ENCODE results near the gene NPAS2. TPM values are rescaled to one million over a fixed set of nuclear protein-coding genes. Genes with fewer than 3 reads are reported as not detected.

NPAS2 gene
- polyA plus RNA-seq, 1 donor: 20.4 TPM

GRCh38 chr2:100978582-100979191 is 158.7 kb downstream of the NPAS2 start:
- Histone ChIP-seq H3K36me3 (ENCODE audit: control insufficient read depth, insufficient read depth, low read length) (peaks cover 50% of the 10 kb centered on the region), H3K27ac (ENCODE audit: low read length) (no peak overlapping the region), H3K9me3 (ENCODE audit: control insufficient read depth, low read depth, low read length) (no peaks in the 10 kb centered on the region), H3K4me3 (ENCODE audit: low read length) (no peak overlapping the region), H3K27me3 (ENCODE audit: control insufficient read depth, insufficient read depth, low read length) (no peaks in the 10 kb centered on the region), H3K4me1 (ENCODE audit: control insufficient read depth, insufficient read depth, low read length) (peaks cover 9% of the 10 kb centered on the region)
- WGBS (ENCODE audit: insufficient coverage, low lambda C conversion rate): 75% methylated on average over 1 of the region's 16 CpGs
- no peak for DNase-seq

GRCh38 chr2:100980046-100980445 is 160.1 kb downstream of the NPAS2 start:
- H3K36me3 ChIP-seq (ENCODE audit: control insufficient read depth, insufficient read depth, low read length): peaks cover 44% of the 10 kb centered on the region
- no CpG with 5 or more reads among the region's 12 CpGs for WGBS (ENCODE audit: insufficient coverage, low lambda C conversion rate)

GRCh38 chr2:100981011-100981410 is 161.1 kb downstream of the NPAS2 start:
- H3K4me3 ChIP-seq (ENCODE audit: low read length): no peak overlapping the region
- H3K4me1 ChIP-seq (ENCODE audit: control insufficient read depth, insufficient read depth, low read length): peaks cover 9% of the 10 kb centered on the region
- peak in 1 of 2 donors; percentile 47 for DNase-seq
- H3K27me3 ChIP-seq (ENCODE audit: control insufficient read depth, insufficient read depth, low read length): no peaks in the 10 kb centered on the region
- no peaks in the 10 kb centered on the region for H3K9me3 ChIP-seq (ENCODE audit: control insufficient read depth, low read depth, low read length)
- H3K36me3 ChIP-seq (ENCODE audit: control insufficient read depth, insufficient read depth, low read length): peaks cover 34% of the 10 kb centered on the region
- WGBS (ENCODE audit: insufficient coverage, low lambda C conversion rate): 20% methylated on average over 1 of the region's 2 CpGs
- no peak overlapping the region for H3K27ac ChIP-seq (ENCODE audit: low read length)

More at GRCh38 chr2:100980046-100980445, 160.1 kb downstream of the NPAS2 start:
- H3K27me3 ChIP-seq (ENCODE audit: control insufficient read depth, insufficient read depth, low read length): no peaks in the 10 kb centered on the region
- no peak for DNase-seq
- no peak overlapping the region for H3K4me3 ChIP-seq (ENCODE audit: low read length)
- no peak overlapping the region for H3K27ac ChIP-seq (ENCODE audit: low read length)
- no peaks in the 10 kb centered on the region for H3K9me3 ChIP-seq (ENCODE audit: control insufficient read depth, low read depth, low read length)
- peaks cover 9% of the 10 kb centered on the region for H3K4me1 ChIP-seq (ENCODE audit: control insufficient read depth, insufficient read depth, low read length)

GRCh38 chr2:100982431-100982861 is 162.5 kb downstream of the NPAS2 start:
- H3K36me3 ChIP-seq (ENCODE audit: control insufficient read depth, insufficient read depth, low read length): peaks cover 24% of the 10 kb centered on the region
- WGBS (ENCODE audit: insufficient coverage, low lambda C conversion rate): no CpG with 5 or more reads among the region's 8 CpGs
- DNase-seq: no peak

GRCh38 chr2:100983201-100983600 is 163.3 kb downstream of the NPAS2 start:
- Histone ChIP-seq H3K36me3 (ENCODE audit: control insufficient read depth, insufficient read depth, low read length) (peaks cover 28% of the 10 kb centered on the region), H3K4me3 (ENCODE audit: low read length) (no peak overlapping the region), H3K27me3 (ENCODE audit: control insufficient read depth, insufficient read depth, low read length) (no peaks in the 10 kb centered on the region), H3K4me1 (ENCODE audit: control insufficient read depth, insufficient read depth, low read length) (peaks cover 9% of the 10 kb centered on the region), H3K27ac (ENCODE audit: low read length) (no peak overlapping the region), H3K9me3 (ENCODE audit: control insufficient read depth, low read depth, low read length) (no peaks in the 10 kb centered on the region)
- WGBS (ENCODE audit: insufficient coverage, low lambda C conversion rate): no CpG with 5 or more reads among the region's 12 CpGs
- DNase-seq: no peak

More at GRCh38 chr2:100982431-100982861, 162.5 kb downstream of the NPAS2 start:
- Histone ChIP-seq H3K4me3 (ENCODE audit: low read length) (no peak overlapping the region), H3K4me1 (ENCODE audit: control insufficient read depth, insufficient read depth, low read length) (peaks cover 9% of the 10 kb centered on the region), H3K9me3 (ENCODE audit: control insufficient read depth, low read depth, low read length) (no peaks in the 10 kb centered on the region), H3K27me3 (ENCODE audit: control insufficient read depth, insufficient read depth, low read length) (no peaks in the 10 kb centered on the region), H3K27ac (ENCODE audit: low read length) (no peak overlapping the region)

- 73% methylated on average over 3 of the region's 11 CpGs for WGBS (ENCODE audit: insufficient coverage, low lambda C conversion rate)
- Histone ChIP-seq H3K4me1 (ENCODE audit: control insufficient read depth, insufficient read depth, low read length) (peaks cover 9% of the 10 kb centered on the region), H3K4me3 (ENCODE audit: low read length) (no peak overlapping the region), H3K9me3 (ENCODE audit: control insufficient read depth, low read depth, low read length) (no peaks in the 10 kb centered on the region), H3K27ac (ENCODE audit: low read length) (no peak overlapping the region), H3K36me3 (ENCODE audit: control insufficient read depth, insufficient read depth, low read length) (peaks cover 29% of the 10 kb centered on the region), H3K27me3 (ENCODE audit: control insufficient read depth, insufficient read depth, low read length) (no peaks in the 10 kb centered on the region)
- no peak for DNase-seq
Measured at GRCh38 chr2:100983684-100984310, 163.9 kb downstream of the NPAS2 start.

- peak; percentile 52 to 55 for DNase-seq
- no peaks in the 10 kb centered on the region for H3K9me3 ChIP-seq (ENCODE audit: control insufficient read depth, low read depth, low read length)
- no peak overlapping the region for H3K27ac ChIP-seq (ENCODE audit: low read length)
- peaks cover 9% of the 10 kb centered on the region for H3K4me1 ChIP-seq (ENCODE audit: control insufficient read depth, insufficient read depth, low read length)
- H3K27me3 ChIP-seq (ENCODE audit: control insufficient read depth, insufficient read depth, low read length): no peaks in the 10 kb centered on the region
- H3K36me3 ChIP-seq (ENCODE audit: control insufficient read depth, insufficient read depth, low read length): peaks cover 26% of the 10 kb centered on the region
- WGBS (ENCODE audit: insufficient coverage, low lambda C conversion rate): 49% methylated on average over 4 of the region's 7 CpGs
- H3K4me3 ChIP-seq (ENCODE audit: low read length): no peak overlapping the region
Measured at GRCh38 chr2:100984892-100985307, 165.0 kb downstream of the NPAS2 start.

- no peak for DNase-seq
- H3K27me3 ChIP-seq (ENCODE audit: control insufficient read depth, insufficient read depth, low read length): no peaks in the 10 kb centered on the region
- H3K27ac ChIP-seq (ENCODE audit: low read length): no peak overlapping the region
- H3K4me1 ChIP-seq (ENCODE audit: control insufficient read depth, insufficient read depth, low read length): peaks cover 3% of the 10 kb centered on the region
- no peaks in the 10 kb centered on the region for H3K9me3 ChIP-seq (ENCODE audit: control insufficient read depth, low read depth, low read length)
- no peak overlapping the region for H3K4me3 ChIP-seq (ENCODE audit: low read length)
- WGBS (ENCODE audit: insufficient coverage, low lambda C conversion rate): no CpG with 5 or more reads among the region's 11 CpGs
- H3K36me3 ChIP-seq (ENCODE audit: control insufficient read depth, insufficient read depth, low read length): peaks cover 34% of the 10 kb centered on the region
Measured at GRCh38 chr2:100986157-100986556, 166.2 kb downstream of the NPAS2 start.

- no CpG with 5 or more reads among the region's 3 CpGs for WGBS (ENCODE audit: insufficient coverage, low lambda C conversion rate)
- Histone ChIP-seq H3K9me3 (ENCODE audit: control insufficient read depth, low read depth, low read length) (no peaks in the 10 kb centered on the region), H3K27ac (ENCODE audit: low read length) (no peak overlapping the region), H3K4me1 (ENCODE audit: control insufficient read depth, insufficient read depth, low read length) (no peaks in the 10 kb centered on the region), H3K27me3 (ENCODE audit: control insufficient read depth, insufficient read depth, low read length) (no peaks in the 10 kb centered on the region), H3K4me3 (ENCODE audit: low read length) (no peak overlapping the region), H3K36me3 (ENCODE audit: control insufficient read depth, insufficient read depth, low read length) (peaks cover 31% of the 10 kb centered on the region)
- no peak for DNase-seq
Measured at GRCh38 chr2:100987536-100987935, 167.6 kb downstream of the NPAS2 start.

GRCh38 chr2:100987974-100988373 is 168.0 kb downstream of the NPAS2 start:
- peaks cover 30% of the 10 kb centered on the region for H3K36me3 ChIP-seq (ENCODE audit: control insufficient read depth, insufficient read depth, low read length)
- no peak for DNase-seq
- no CpG with 5 or more reads among the region's 4 CpGs for WGBS (ENCODE audit: insufficient coverage, low lambda C conversion rate)
- H3K27me3 ChIP-seq (ENCODE audit: control insufficient read depth, insufficient read depth, low read length): no peaks in the 10 kb centered on the region
- H3K9me3 ChIP-seq (ENCODE audit: control insufficient read depth, low read depth, low read length): no peaks in the 10 kb centered on the region
- no peak overlapping the region for H3K4me3 ChIP-seq (ENCODE audit: low read length)
- H3K4me1 ChIP-seq (ENCODE audit: control insufficient read depth, insufficient read depth, low read length): no peaks in the 10 kb centered on the region
- H3K27ac ChIP-seq (ENCODE audit: low read length): no peak overlapping the region

Data from large intestine (tissue), 3 donors.